IMR-90 (cell line): ENCODE data around the gene PSMD1. TPM values are rescaled to one million over a fixed set of nuclear protein-coding genes. Genes with fewer than 3 reads are reported as not detected.

Experiments
- ATAC-seq: fragments of 200-7000 bp; cut with Tn5 transposase; 2 replicates; pipeline ENCODE4 v1.9.1; 2020; ENCODE audit warnings: low read depth, mild to moderate bottlenecking, moderate library complexity
- BruUV-seq: library from RNA; stranded (reverse); fragments of 400-500 nt; replicated peaks from 2 replicates; lab custom pipeline; 2021; lab: Mats Ljungman, UMichigan
- CTCF ChIA-PET: fragments of 300-600 bp; formaldehyde crosslinking; extraction: SDS; loops from one replicate; lab custom pipeline; 2021; ENCODE audit warnings: antibody characterized with exemption; lab: Yijun Ruan, JAX
- POLR2A ChIA-PET: fragments of 300-600 bp; sonication (Branson Sonifier 250); formaldehyde crosslinking; loops from one replicate; lab custom pipeline; 2022; ENCODE audit warnings: antibody characterized with exemption; ENCODE audit not compliant: unreplicated experiment; lab: Charles Lee
- DNase-seq: peaks from one replicate; pipeline ENCODE4 v3.0.0; 2013
- H2AFZ ChIP-seq: replicated peaks from 2 replicates; pipeline ENCODE3; 2013; ENCODE audit warnings: low read length, mild to moderate bottlenecking; ENCODE audit not compliant: poor library complexity
- H2AK5ac ChIP-seq: 2 replicates; pipeline ENCODE4 v1.6.1; 2013; ENCODE audit warnings: low read depth, low read length, inconsistent platforms
- H2AK9ac ChIP-seq: replicated peaks from 2 replicates; pipeline ENCODE3; 2013; ENCODE audit warnings: mild to moderate bottlenecking, low read depth, low read length, moderate library complexity; ENCODE audit not compliant: poor library complexity
- H2BK120ac ChIP-seq: 2 replicates; pipeline ENCODE4 v1.6.1; 2013; ENCODE audit warnings: low read depth, low read length, inconsistent platforms
- H2BK15ac ChIP-seq: 3 replicates; pipeline ENCODE4 v1.6.1; 2013; ENCODE audit warnings: low read depth, low read length, inconsistent platforms
- H2BK20ac ChIP-seq: 2 replicates; pipeline ENCODE4 v1.6.1; 2013; ENCODE audit warnings: low read depth, mild to moderate bottlenecking, inconsistent platforms, low read length, moderate library complexity
- H2BK5ac ChIP-seq: 2 replicates; pipeline ENCODE4 v1.6.1; 2013; ENCODE audit warnings: mild to moderate bottlenecking, low read depth, low read length, inconsistent platforms; ENCODE audit not compliant: poor library complexity, severe bottlenecking
- H3K14ac ChIP-seq: replicated peaks from 2 replicates; pipeline ENCODE4 v1.6.1; 2013; ENCODE audit warnings: low read depth, low read length, inconsistent platforms
- H3K18ac ChIP-seq: 2 replicates; pipeline ENCODE4 v1.6.1; 2013; ENCODE audit warnings: low read depth, low read length, control low read depth
- H3K23ac ChIP-seq: 2 replicates; pipeline ENCODE4 v1.6.1; 2013; ENCODE audit warnings: low read depth, low read length, inconsistent platforms
- H3K27ac ChIP-seq: 2 replicates; pipeline ENCODE4 v1.5.1; 2013; ENCODE audit warnings: mild to moderate bottlenecking, control low read depth, low read length; ENCODE audit not compliant: insufficient read depth
- H3K27me3 ChIP-seq: 2 replicates; pipeline ENCODE4 v1.6.1; 2013; ENCODE audit warnings: low read length; ENCODE audit not compliant: control insufficient read depth, insufficient read depth
- H3K36me3 ChIP-seq: 2 replicates; pipeline ENCODE4 v1.6.1; 2013; ENCODE audit warnings: low read length, mixed read lengths; ENCODE audit not compliant: control insufficient read depth, insufficient read depth
- H3K4ac ChIP-seq: 2 replicates; pipeline ENCODE4 v1.6.1; 2013; ENCODE audit warnings: low read depth, low read length, inconsistent platforms
- H3K4me1 ChIP-seq: 2 replicates; pipeline ENCODE4 v1.6.1; 2013; ENCODE audit warnings: low read length, mixed read lengths; ENCODE audit not compliant: control insufficient read depth, insufficient read depth
- H3K4me2 ChIP-seq: 2 replicates; pipeline ENCODE4 v1.6.1; 2013; ENCODE audit warnings: low read depth, mild to moderate bottlenecking, control low read depth, low read length, moderate library complexity
- H3K4me3 ChIP-seq: 2 replicates; pipeline ENCODE4 v1.5.1; 2013; ENCODE audit warnings: low read depth, mild to moderate bottlenecking, control low read depth, low read length, moderate library complexity; ENCODE audit not compliant: insufficient read depth
- H3K56ac ChIP-seq: 2 replicates; pipeline ENCODE4 v1.6.1; 2013; ENCODE audit warnings: low read length, inconsistent platforms; ENCODE audit not compliant: insufficient read depth; ENCODE audit errors: extremely low read depth
- H3K79me1 ChIP-seq, 2 experiments: 2 replicates each; pipeline ENCODE4 v1.6.1; 2013; ENCODE audit warnings: low read length in 2 of 2, inconsistent platforms in 1 of 2, low read depth in 1 of 2
- H3K9ac ChIP-seq: 2 replicates; pipeline ENCODE4 v1.6.1; 2013; ENCODE audit warnings: low read depth, low read length, control low read depth
- H3K9me1 ChIP-seq: 2 replicates; pipeline ENCODE4 v1.6.1; 2013; ENCODE audit warnings: low read length, inconsistent platforms; ENCODE audit not compliant: insufficient read depth
- H3K9me3 ChIP-seq: 2 replicates; pipeline ENCODE4 v1.6.1; 2013; ENCODE audit warnings: low read length; ENCODE audit not compliant: control insufficient read depth, insufficient read depth
- H4K20me1 ChIP-seq: 2 replicates; pipeline ENCODE4 v1.6.1; 2013; ENCODE audit warnings: low read length, inconsistent platforms; ENCODE audit not compliant: insufficient read depth
- H4K5ac ChIP-seq: 2 replicates; pipeline ENCODE4 v1.6.1; 2013; ENCODE audit warnings: mild to moderate bottlenecking, low read depth, low read length, control low read depth
- H4K8ac ChIP-seq, 2 experiments: 2 replicates each; pipeline ENCODE4 v1.6.1; 2013; ENCODE audit warnings: low read depth in 2 of 2, low read length in 2 of 2, control low read depth in 1 of 2, inconsistent platforms in 1 of 2
- H4K91ac ChIP-seq: 2 replicates; pipeline ENCODE4 v1.6.1; 2013; ENCODE audit warnings: low read depth, low read length, inconsistent platforms; ENCODE audit not compliant: insufficient read depth
- BHLHE40 ChIP-seq: fragments of 150-350 bp; IDR thresholded peaks from 2 replicates; pipeline ENCODE4 v1.6.1; 2016; ENCODE audit warnings: mild to moderate bottlenecking, low read depth, low read length
- CEBPB ChIP-seq: IDR thresholded peaks from 2 replicates; pipeline ENCODE4 v1.6.1; 2012; ENCODE audit warnings: low read depth, low read length, improper control_type of control experiment
- CHD1 ChIP-seq: IDR thresholded peaks from 2 replicates; pipeline ENCODE4 v1.6.1; 2012; ENCODE audit warnings: low read depth, low read length, improper control_type of control experiment
- CTCF ChIP-seq: conservative IDR thresholded peaks from 2 replicates; pipeline ENCODE4 v1.5.1; 2012; ENCODE audit warnings: mild to moderate bottlenecking, low read depth, low read length, improper control_type of control experiment
- FOS ChIP-seq: fragments of 150-350 bp; IDR thresholded peaks from 2 replicates; pipeline ENCODE4 v1.6.1; 2016; ENCODE audit warnings: low read depth, low read length
- MAFK ChIP-seq: IDR thresholded peaks from 2 replicates; pipeline ENCODE4 v1.6.1; 2012; ENCODE audit warnings: low read depth, low read length, improper control_type of control experiment
- MAZ ChIP-seq: IDR thresholded peaks from 2 replicates; pipeline ENCODE4 v1.6.1; 2012; ENCODE audit warnings: low read depth, mild to moderate bottlenecking, low read length, improper control_type of control experiment, moderate library complexity, borderline replicate concordance
- POLR2A ChIP-seq: IDR thresholded peaks from 2 replicates; pipeline ENCODE4 v1.6.1; 2012; ENCODE audit warnings: mild to moderate bottlenecking, low read depth, low read length
- RAD21 ChIP-seq: IDR thresholded peaks from 2 replicates; pipeline ENCODE4 v1.6.1; 2012; ENCODE audit warnings: low read length, improper control_type of control experiment
- SMC3 ChIP-seq: fragments of 150-350 bp; IDR thresholded peaks from 2 replicates; pipeline ENCODE4 v1.6.1; 2016; ENCODE audit warnings: low read depth, mild to moderate bottlenecking, antibody characterized with exemption, low read length, moderate library complexity
- USF2 ChIP-seq: fragments of 150-350 bp; IDR thresholded peaks from 2 replicates; pipeline ENCODE4 v1.6.1; 2017; ENCODE audit warnings: mild to moderate bottlenecking, antibody characterized with exemption, low read length, low read depth
- WGBS, 2 experiments: methylation state at CpG; one replicate each; pipeline versions ENCODE4 v1.1.5 to v1.1.7; 2013; ENCODE audit warnings: missing lambda C conversion rate in 2 of 2; ENCODE audit not compliant: insufficient read length in 1 of 2; ENCODE audit errors: extremely low coverage in 2 of 2; 5-methylcytosine and 5-hydroxymethylcytosine counted together
- dilution Hi-C: fragments of 300-500 bp; cut with HindIII; formaldehyde crosslinking; loops from one replicate; pipeline ENCODE4 v1.14.3; 2018; ENCODE audit warnings: low sequenced_read_pairs; ENCODE audit not compliant: unreplicated experiment
- in situ Hi-C: fragments of 300-500 bp; cut with MboI; formaldehyde crosslinking; loops from 3 replicates; pipeline ENCODE4 v1.14.3; 2019; ENCODE audit warnings: low sequenced_read_pairs, inconsistent platforms, mixed read lengths
- intact Hi-C: fragments of 100-400 bp; cut with micrococcal nuclease; formaldehyde crosslinking; loops from 2 replicates; pipeline ENCODE4 v1.10.0; 2022
- polyA plus RNA-seq, 3 experiments: library from polyadenylated mRNA; depleted of rRNA; stranded (reverse); fragments of >200 nt; gene quantifications; 2 replicates each; pipeline ENCODE4 v1.2.3, GENCODE V29; 2012; ENCODE audit warnings: low replicate concordance in 1 of 3
- total RNA-seq: library from RNA; depleted of rRNA; stranded (reverse); fragments of >200 nt; gene quantifications from 2 replicates; pipeline ENCODE4 v1.2.3, GENCODE V29; 2012

The PSMD1 gene
- total and polyA plus RNA-seq, 2 of the 4 experiments (the other 2 are of a cell fraction), result 89.8 to 181 TPM

GRCh38 chr2:231038483-231039293, 18.0 kb upstream of the PSMD1 start:
- no peak overlapping the region for H4K5ac ChIP-seq
- H3K9me1 ChIP-seq, result no peaks in the 10 kb centered on the region; the same call in 1 of the 2 replicates
- H4K8ac ChIP-seq, result no peak overlapping the region
- H2AFZ ChIP-seq, result no peak overlapping the region
- no peak overlapping the region for H2BK20ac ChIP-seq
- H3K79me1 ChIP-seq, result no peaks in the 10 kb centered on the region
- in situ Hi-C loops (no loop called here), intact Hi-C loops (no loop called here), dilution Hi-C loops (no loop called here)
- no peak overlapping the region for H3K14ac ChIP-seq
- H3K4me3 ChIP-seq, result no peak overlapping the region
- WGBS, 2 experiments, result 0% methylated on average over 1 of the region's 21 CpGs; no CpG with 5 or more reads in 1 of the 2 experiments
- no peak overlapping the region for H3K56ac ChIP-seq
- H2AK5ac ChIP-seq, result no peak overlapping the region
- H2AK9ac ChIP-seq, result no peak overlapping the region
- H2BK120ac ChIP-seq, result no peak overlapping the region
- H3K23ac ChIP-seq, result no peak overlapping the region
- no peak overlapping the region for H3K9ac ChIP-seq
- ChIA-PET POLR2A (no interaction called here), CTCF (no interaction called here)
- no peaks in the 10 kb centered on the region for H3K4me1 ChIP-seq
- H2BK15ac ChIP-seq, result no peak overlapping the region
- H3K27ac ChIP-seq, result no peak overlapping the region
- BruUV-seq, result no TSS peak
- H3K4ac ChIP-seq, result no peak overlapping the region
- no peaks in the 10 kb centered on the region for H4K20me1 ChIP-seq
- H2BK5ac ChIP-seq, result no peak overlapping the region
- no peak overlapping the region for H4K91ac ChIP-seq
- no peak overlapping the region for H3K18ac ChIP-seq
- no peaks in the 10 kb centered on the region for H3K36me3 ChIP-seq
- H3K27me3 ChIP-seq, result peaks cover 75% of the 10 kb centered on the region
- ATAC-seq (no peak), DNase-seq (no peak)
- H3K4me2 ChIP-seq, result no peak overlapping the region
- TF ChIP-seq SMC3 (no peak), POLR2A (no peak), BHLHE40 (no peak), MAFK (no peak), CEBPB (no peak), FOS (no peak), CTCF (no peak), CHD1 (no peak), RAD21 (no peak), USF2 (no peak), MAZ (no peak)
- peaks cover 3% of the 10 kb centered on the region; the same call in 1 of the 2 replicates for H3K9me3 ChIP-seq
